ENCODE data around the gene RNASE8. TPM values are rescaled to one million over a fixed set of nuclear protein-coding genes. Genes with fewer than 3 reads are reported as not detected.

The RNASE8 gene
- total RNA-seq, 2 experiments from 2014 or later = not detected

DNA sequence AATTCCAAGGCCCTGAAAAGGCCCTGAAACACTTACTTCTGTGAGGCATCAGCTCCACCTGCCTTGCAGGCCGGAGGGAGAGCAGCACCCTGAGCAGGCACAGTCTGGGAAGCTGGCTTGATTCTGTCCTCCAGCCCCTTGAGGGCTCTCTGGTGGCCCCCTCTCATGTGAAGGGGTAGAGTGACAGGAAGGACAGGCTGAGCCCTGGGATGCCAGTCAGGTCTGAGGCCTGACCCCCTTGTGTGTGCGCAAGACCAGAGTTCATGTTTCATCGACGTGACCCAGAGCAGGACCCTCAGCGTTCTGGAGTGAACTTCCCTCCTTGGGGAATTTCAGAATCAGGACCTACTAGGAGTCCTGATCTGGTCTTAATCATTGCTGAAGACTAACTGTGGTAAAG lies 1.3 kb downstream of the RNASE8 start:
- no peaks in the 10 kb centered on the region for H3K9me2 ChIP-seq (ENCODE audit: insufficient read depth, low read length)
- H3K4me1 ChIP-seq (ENCODE audit: insufficient read depth, low read length, poor library complexity, severe bottlenecking) = peaks cover 5% of the 10 kb centered on the region
- no peak for TF ChIP-seq EZH2phosphoT487 (IDR thresholded peaks at IDR 0.05; ENCODE audit: borderline replicate concordance, low read depth, low read length)
- no peak for TF ChIP-seq CTCF (conservative IDR thresholded peaks at IDR 0.05; ENCODE audit: low read length)
- ChIA-PET POLR2A (no interaction called here), CTCF (ENCODE audit: unreplicated experiment) (no interaction called here)
- H4K20me1 ChIP-seq (ENCODE audit: insufficient read depth, low read length) = no peaks in the 10 kb centered on the region
- no peak overlapping the region for H3K4me2 ChIP-seq (ENCODE audit: low read length)
- no peak for DNase-seq (ENCODE audit: low spot score)
- no peaks in the 10 kb centered on the region for H3K36me3 ChIP-seq (ENCODE audit: insufficient read depth, low read length)
- H3K79me2 ChIP-seq (ENCODE audit: insufficient read depth, low read depth, low read length) = no peaks in the 10 kb centered on the region
- H2AFZ ChIP-seq (ENCODE audit: low read length) = no peak overlapping the region
- H3K27ac ChIP-seq (ENCODE audit: low read depth, low read length, poor library complexity, severe bottlenecking) = no peak overlapping the region
- H3K9me3 ChIP-seq (ENCODE audit: low read length) = no peaks in the 10 kb centered on the region
- no TSS peak for BruUV-seq (replicated peaks)
- no peak overlapping the region for H3K4me3 ChIP-seq (ENCODE audit: low read depth, low read length, poor library complexity, severe bottlenecking)
- intact Hi-C loops (cut with micrococcal nuclease; ENCODE audit: unreplicated experiment) = no loop called here

DNA sequence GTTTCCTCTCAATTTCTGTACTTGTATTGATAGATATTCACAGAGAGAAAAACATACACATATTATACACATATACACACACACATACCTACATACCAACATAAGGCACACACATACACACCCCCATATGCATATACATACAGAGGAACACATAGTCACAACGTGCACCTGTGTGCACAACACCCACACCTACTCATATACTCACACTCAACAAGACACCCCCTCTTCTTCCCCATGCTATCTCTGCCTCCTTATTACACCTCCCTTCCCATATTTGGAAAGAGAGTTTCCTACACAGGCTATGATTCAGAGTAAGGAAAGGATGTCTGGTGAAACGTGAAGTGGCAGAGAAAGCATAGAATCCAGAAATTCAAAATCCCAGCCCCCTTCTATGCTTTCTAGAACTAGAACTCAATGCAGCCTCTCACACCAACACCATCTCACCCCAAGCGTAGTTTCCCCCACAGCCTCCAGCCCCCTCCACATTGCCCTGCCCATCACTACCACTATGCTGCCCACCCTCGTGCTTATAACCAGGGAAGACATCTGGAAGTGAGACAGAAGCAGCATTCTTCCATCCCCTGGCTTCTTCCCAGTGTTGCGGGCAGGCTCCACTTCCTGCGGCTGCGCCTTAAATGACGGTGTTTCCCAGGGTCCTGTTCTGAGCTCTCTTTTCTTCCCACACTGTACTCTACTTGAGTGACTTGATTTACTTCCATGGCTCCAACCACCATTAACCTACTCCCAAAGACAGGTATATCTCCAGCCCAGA lies 2.4 kb downstream of the RNASE8 start:
- Histone ChIP-seq H3K79me2 (ENCODE audit: insufficient read depth, low read depth, low read length) (no peaks in the 10 kb centered on the region), H3K4me3 (ENCODE audit: low read depth, low read length, poor library complexity, severe bottlenecking) (no peak overlapping the region), H3K36me3 (ENCODE audit: insufficient read depth, low read length) (no peaks in the 10 kb centered on the region), H4K20me1 (ENCODE audit: insufficient read depth, low read length) (no peaks in the 10 kb centered on the region), H3K27ac (ENCODE audit: low read depth, low read length, poor library complexity, severe bottlenecking) (no peak overlapping the region), H3K9me2 (ENCODE audit: insufficient read depth, low read length) (no peaks in the 10 kb centered on the region), H3K9me3 (ENCODE audit: low read length) (no peaks in the 10 kb centered on the region), H3K4me1 (ENCODE audit: insufficient read depth, low read length, poor library complexity, severe bottlenecking) (peaks cover 5% of the 10 kb centered on the region), H3K4me2 (ENCODE audit: low read length) (no peak overlapping the region), H2AFZ (ENCODE audit: low read length) (no peak overlapping the region)
- TF ChIP-seq CTCF (conservative IDR thresholded peaks at IDR 0.05; ENCODE audit: low read length) (no peak), EZH2phosphoT487 (IDR thresholded peaks at IDR 0.05; ENCODE audit: borderline replicate concordance, low read depth, low read length) (no peak)
- CTCF ChIA-PET (ENCODE audit: unreplicated experiment) = no interaction called here
- no peak for DNase-seq (ENCODE audit: low spot score)
- POLR2A ChIA-PET = no interaction called here
- intact Hi-C loops (cut with micrococcal nuclease; ENCODE audit: unreplicated experiment) = no loop called here
- BruUV-seq (replicated peaks) = no TSS peak

GRCh38 chr14:21060614-21061346 lies 3.2 kb downstream of the RNASE8 start:
- intact Hi-C loops (cut with micrococcal nuclease; ENCODE audit: unreplicated experiment) = no loop called here
- no peak overlapping the region for H3K27ac ChIP-seq (ENCODE audit: low read depth, low read length, poor library complexity, severe bottlenecking)
- no peak overlapping the region for H2AFZ ChIP-seq (ENCODE audit: low read length)
- no peaks in the 10 kb centered on the region for H3K79me2 ChIP-seq (ENCODE audit: insufficient read depth, low read depth, low read length)
- no peaks in the 10 kb centered on the region for H3K9me3 ChIP-seq (ENCODE audit: low read length)
- H3K4me2 ChIP-seq (ENCODE audit: low read length) = no peak overlapping the region
- DNase-seq (ENCODE audit: low spot score) = no peak
- H3K36me3 ChIP-seq (ENCODE audit: insufficient read depth, low read length) = no peaks in the 10 kb centered on the region
- no peaks in the 10 kb centered on the region for H4K20me1 ChIP-seq (ENCODE audit: insufficient read depth, low read length)
- H3K4me3 ChIP-seq (ENCODE audit: low read depth, low read length, poor library complexity, severe bottlenecking) = no peak overlapping the region
- ChIA-PET POLR2A (no interaction called here), CTCF (ENCODE audit: unreplicated experiment) (no interaction called here)
- no peaks in the 10 kb centered on the region for H3K9me2 ChIP-seq (ENCODE audit: insufficient read depth, low read length)
- H3K4me1 ChIP-seq (ENCODE audit: insufficient read depth, low read length, poor library complexity, severe bottlenecking) = peaks cover 5% of the 10 kb centered on the region
- TF ChIP-seq EZH2phosphoT487 (IDR thresholded peaks at IDR 0.05; ENCODE audit: borderline replicate concordance, low read depth, low read length) (no peak), CTCF (conservative IDR thresholded peaks at IDR 0.05; ENCODE audit: low read length) (no peak)
- BruUV-seq (replicated peaks) = no TSS peak

Data from OCI-LY7 (cell line).